AG04450 (cell line): ENCODE data around the gene TMEM115. TPM values are rescaled to one million over a fixed set of nuclear protein-coding genes. Genes with fewer than 3 reads are reported as not detected.

Experiments used
- CTCF ChIA-PET: fragments of 300-600, 350-600 bp; formaldehyde crosslinking; extraction: SDS; loops from one replicate; lab custom pipeline; 2022; ENCODE audit warnings: antibody characterized with exemption, inconsistent platforms; lab: Charles Lee
- POLR2A ChIA-PET: fragments of 350-600 bp; formaldehyde crosslinking; extraction: SDS; loops from one replicate; lab custom pipeline; 2021; ENCODE audit warnings: antibody characterized with exemption, inconsistent platforms; lab: Yijun Ruan, JAX
- DNase-seq: peaks from one replicate; pipeline ENCODE4 v3.0.0-alpha.2; 2011; ENCODE audit warnings: low read depth, low spot score
- H3K27ac ChIP-seq: one replicate; pipeline ENCODE4 v1.5.1; 2012; ENCODE audit warnings: low read depth, low read length, control low read depth
- H3K27me3 ChIP-seq: one replicate; pipeline ENCODE4 v1.6.0; 2012; ENCODE audit warnings: low read length; ENCODE audit not compliant: control insufficient read depth, insufficient read depth
- H3K4me3 ChIP-seq: 2 replicates; pipeline ENCODE4 v1.5.1; 2011; ENCODE audit warnings: mild to moderate bottlenecking, low read depth, low read length, control low read depth
- H3K9me3 ChIP-seq: 2 replicates; pipeline ENCODE4 v1.5.1; 2012; ENCODE audit warnings: low read length; ENCODE audit not compliant: control insufficient read depth, insufficient read depth
- polyA plus RNA-seq: library from polyadenylated mRNA; depleted of rRNA; stranded (reverse); fragments of >200 nt; gene quantifications from 2 replicates; pipeline ENCODE4 v1.2.3, GENCODE V29; 2011
- TF ChIP-seq, protein P1 (sequence below): IDR thresholded peaks from 2 replicates; pipeline ENCODE4 v1.5.1; 2011; ENCODE audit warnings: low read depth, low read length, control low read depth, inconsistent platforms

TMEM115 gene
- polyA plus RNA-seq, 1 experiment: 26.6 TPM

- Histone ChIP-seq H3K27me3 (no peaks in the 10 kb centered on the region), H3K27ac (no peak overlapping the region), H3K4me3 (peak overlapping the region; percentile 99), H3K9me3 (peaks cover 6% of the 10 kb centered on the region; the same call in 1 of the 2 replicates)
- ChIA-PET POLR2A (interaction anchor here (0.5 to 1.4 kb wide), 2 partner anchors 9 to 11 kb away, joined by 3 to 4 read pairs; no protein-coding TSS in a partner anchor), CTCF (interaction anchor here (0.7 to 1.4 kb wide), 4 partner anchors 9 to 1326 kb away, joined by 3 to 7 read pairs (median 4); no protein-coding TSS in a partner anchor)
- DNase-seq: no peak
- TF ChIP-seq, protein P1, sequence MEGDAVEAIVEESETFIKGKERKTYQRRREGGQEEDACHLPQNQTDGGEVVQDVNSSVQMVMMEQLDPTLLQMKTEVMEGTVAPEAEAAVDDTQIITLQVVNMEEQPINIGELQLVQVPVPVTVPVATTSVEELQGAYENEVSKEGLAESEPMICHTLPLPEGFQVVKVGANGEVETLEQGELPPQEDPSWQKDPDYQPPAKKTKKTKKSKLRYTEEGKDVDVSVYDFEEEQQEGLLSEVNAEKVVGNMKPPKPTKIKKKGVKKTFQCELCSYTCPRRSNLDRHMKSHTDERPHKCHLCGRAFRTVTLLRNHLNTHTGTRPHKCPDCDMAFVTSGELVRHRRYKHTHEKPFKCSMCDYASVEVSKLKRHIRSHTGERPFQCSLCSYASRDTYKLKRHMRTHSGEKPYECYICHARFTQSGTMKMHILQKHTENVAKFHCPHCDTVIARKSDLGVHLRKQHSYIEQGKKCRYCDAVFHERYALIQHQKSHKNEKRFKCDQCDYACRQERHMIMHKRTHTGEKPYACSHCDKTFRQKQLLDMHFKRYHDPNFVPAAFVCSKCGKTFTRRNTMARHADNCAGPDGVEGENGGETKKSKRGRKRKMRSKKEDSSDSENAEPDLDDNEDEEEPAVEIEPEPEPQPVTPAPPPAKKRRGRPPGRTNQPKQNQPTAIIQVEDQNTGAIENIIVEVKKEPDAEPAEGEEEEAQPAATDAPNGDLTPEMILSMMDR: no peak
Observed at GRCh38 chr3:50356553-50356952, 2.8 kb downstream of the TMEM115 start.

GRCh38 chr3:50355829-50356552 lies 3.3 kb downstream of the TMEM115 start:
- CTCF ChIA-PET: no interaction called here
- peaks cover 6% of the 10 kb centered on the region; the same call in 1 of the 2 replicates for H3K9me3 ChIP-seq
- H3K27ac ChIP-seq: peak overlapping the region; percentile 34
- no peaks in the 10 kb centered on the region for H3K27me3 ChIP-seq
- POLR2A ChIA-PET: interaction anchor here (0.5 to 1.4 kb wide), 2 partner anchors 8 to 11 kb away, joined by 3 to 4 read pairs; no protein-coding TSS in a partner anchor
- TF ChIP-seq, protein P1: no peak
- DNase-seq: no peak
- H3K4me3 ChIP-seq: peak overlapping the region; percentile 99

DNA sequence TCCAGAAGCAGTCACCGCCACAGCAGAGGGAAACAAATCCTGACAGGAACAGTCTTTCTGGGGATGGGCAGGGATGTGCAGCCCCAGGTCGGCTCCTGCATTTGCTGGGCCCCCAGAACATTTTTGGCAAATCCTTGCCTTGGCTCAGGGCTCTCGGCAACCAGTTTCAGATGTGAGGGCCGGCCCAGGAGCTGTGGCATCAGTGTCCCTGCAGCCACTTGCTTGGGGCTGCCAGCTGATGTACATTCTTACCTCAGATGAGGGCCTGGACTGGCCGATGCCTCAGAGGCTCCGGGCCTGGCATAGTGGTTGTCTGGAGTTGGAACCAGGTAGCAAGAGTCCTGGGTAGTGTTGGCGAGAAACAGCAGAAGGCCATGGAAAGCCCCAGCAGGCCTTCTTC lies 4.5 kb downstream of the TMEM115 start:
- CTCF ChIA-PET: interaction anchor here (1.3 kb wide), 1 partner anchor 187 kb away, joined by 5 read pairs; no protein-coding TSS in a partner anchor
- Histone ChIP-seq H3K9me3 (peaks cover 6% of the 10 kb centered on the region; the same call in 1 of the 2 replicates), H3K4me3 (no peak overlapping the region), H3K27me3 (no peaks in the 10 kb centered on the region), H3K27ac (no peak overlapping the region)
- POLR2A ChIA-PET: no interaction called here
- TF ChIP-seq, protein P1: no peak
- DNase-seq: no peak

- ChIA-PET POLR2A (no interaction called here), CTCF (interaction anchor here (1.3 to 1.8 kb wide), 2 partner anchors 188 to 195 kb away, joined by 5 read pairs; no protein-coding TSS in a partner anchor)
- DNase-seq: no peak
- Histone ChIP-seq H3K27me3 (no peaks in the 10 kb centered on the region), H3K9me3 (peaks cover 5% of the 10 kb centered on the region; the same call in 1 of the 2 replicates), H3K27ac (no peak overlapping the region), H3K4me3 (no peak overlapping the region)
- TF ChIP-seq, protein P1: no peak
Observed at GRCh38 chr3:50354186-50354764, 5.0 kb downstream of the TMEM115 start.
